Measurements from ENCODE around the gene TM7SF3.
A peak's percentile ranks its signal among the peaks of the same experiment; 100 is the strongest.

Gene TM7SF3

GRCh38 chr12:26937863-26938700 lies 76.1 kb downstream of the TM7SF3 start, which contains the start of the genes FGFR1OP2 and INTS13:
Gene FGFR1OP2 (plus strand): TSS chr12:26938470. CDS start chr12:26954159, 15,689 bp downstream.
Gene INTS13 (minus strand): TSS chr12:26937981. CDS start chr12:26936803, 1,178 bp downstream.
- no peak for TF ChIP-seq CTCF (conservative IDR thresholded peaks at IDR 0.05; ENCODE audit: low read depth)

GRCh38 chr12:26937443-26937862 lies 76.7 kb downstream of the TM7SF3 start:
- POLR2A ChIA-PET (ENCODE audit: low non-redundant PET): no interaction called here
- peak overlapping the region; percentile 93 for H3K27ac ChIP-seq
- DNase-seq (ENCODE audit: low spot score): no peak
- TF ChIP-seq CTCF (conservative IDR thresholded peaks at IDR 0.05; ENCODE audit: low read depth): no peak
- CTCF ChIA-PET: interaction anchor here (0.6 to 0.8 kb wide), 2 partner anchors 15 to 421 kb away, joined by 3 to 4 read pairs; no protein-coding TSS in a partner anchor

More at GRCh38 chr12:26937863-26938700, 76.1 kb downstream of the TM7SF3 start, which contains the start of the genes FGFR1OP2 and INTS13:
- peak; percentile 96 for DNase-seq (ENCODE audit: low spot score)
- peak within 1 kb of the TSS; percentile 93 for H3K27ac ChIP-seq
- POLR2A ChIA-PET (ENCODE audit: low non-redundant PET): no interaction called here
- CTCF ChIA-PET: interaction anchor here (0.6 to 0.8 kb wide), 2 partner anchors 16 to 376 kb away, joined by 4 read pairs; no protein-coding TSS in a partner anchor

GRCh38 chr12:26936559-26937442 lies 77.4 kb downstream of the TM7SF3 start:
- no peak for TF ChIP-seq CTCF (conservative IDR thresholded peaks at IDR 0.05; ENCODE audit: low read depth)
- POLR2A ChIA-PET (ENCODE audit: low non-redundant PET): no interaction called here
- no peak for DNase-seq (ENCODE audit: low spot score)
- no peak overlapping the region for H3K27ac ChIP-seq
- CTCF ChIA-PET: interaction anchor here (0.6 to 0.8 kb wide), 2 partner anchors 14 to 421 kb away, joined by 3 to 4 read pairs; no protein-coding TSS in a partner anchor

GRCh38 chr12:26935636-26936378 lies 78.4 kb downstream of the TM7SF3 start:
- ChIA-PET CTCF (no interaction called here), POLR2A (ENCODE audit: low non-redundant PET) (no interaction called here)
- no peak overlapping the region for H3K27ac ChIP-seq
- no peak for TF ChIP-seq CTCF (conservative IDR thresholded peaks at IDR 0.05; ENCODE audit: low read depth)
- no peak for DNase-seq (ENCODE audit: low spot score)

GRCh38 chr12:26929590-26929989 lies 84.6 kb downstream of the TM7SF3 start:
- POLR2A ChIA-PET (ENCODE audit: low non-redundant PET): no interaction called here
- no peak overlapping the region for H3K27ac ChIP-seq
- no peak for DNase-seq (ENCODE audit: low spot score)
- TF ChIP-seq CTCF (conservative IDR thresholded peaks at IDR 0.05; ENCODE audit: low read depth): no peak
- CTCF ChIA-PET: interaction anchor here (1.1 kb wide), 1 partner anchor 53 kb away, joined by 3 read pairs; no protein-coding TSS in a partner anchor

Measured in RWPE1 (cell line).